Esophagus squamous epithelium (tissue), 4 donors: Measurements from ENCODE around the gene L1CAM.

Experiments
- CTCF ChIP-seq, 6 experiments: fragments of 450-650 bp in 4 of 6; fragments of 200-600 bp in 2 of 6; sonication (generic) in 2 of 6; IDR thresholded peaks; one replicate each; pipeline ENCODE4 v1.5.1; 2016 to 2019; ENCODE audit warnings: antibody characterized with exemption in 6 of 6, mild to moderate bottlenecking in 4 of 6, moderate library complexity in 4 of 6
- POLR2A ChIP-seq, 4 donors: fragments of 450-650 bp; IDR thresholded peaks; one replicate each; pipeline ENCODE4 v1.6.1; 2017; ENCODE audit warnings: antibody characterized with exemption in 4 of 4, mild to moderate bottlenecking in 4 of 4, moderate library complexity in 3 of 4

- TF ChIP-seq CTCF (IDR thresholded peaks at IDR 0.05) (no peak), POLR2A (IDR thresholded peaks at IDR 0.05) (no peak)
Observed at GRCh38 chrX:153867139-153867538, 18.8 kb downstream of the L1CAM start.
